Ishikawa (cell line): ENCODE data around the gene STMP1.

Experiments used
- CREB1 ChIP-seq: IDR thresholded peaks from 2 replicates; pipeline ENCODE4 v1.6.1; 2012; ENCODE audit warnings: low read depth
- TCF12 ChIP-seq: IDR thresholded peaks from 2 replicates; pipeline ENCODE4 v1.6.1; 2012; ENCODE audit warnings: low read depth

GRCh38 chr7:135708041-135708440, 45.7 kb downstream of the STMP1 start:
- no peak for TF ChIP-seq CREB1
- no peak for TF ChIP-seq TCF12
